H9 (cell line): ENCODE data around the gene FAM170B. TPM values are rescaled to one million over a fixed set of nuclear protein-coding genes. Genes with fewer than 3 reads are reported as not detected.

Source experiments
- DNase-seq: peaks from one replicate; pipeline ENCODE4 v3.0.0-alpha.2; 2017
- H2AFZ ChIP-seq: one replicate; pipeline ENCODE4 v1.6.1; 2013; ENCODE audit warnings: mild to moderate bottlenecking, low read length, control low read depth, moderate library complexity
- H2AK5ac ChIP-seq: 2 replicates; pipeline ENCODE4 v1.6.1; 2013; ENCODE audit warnings: low read length, control low read depth, mixed read lengths; ENCODE audit not compliant: insufficient read length
- H2BK120ac ChIP-seq: one replicate; pipeline ENCODE4 v1.6.1; 2013; ENCODE audit warnings: low read depth, mild to moderate bottlenecking, low read length, control low read depth, inconsistent platforms; ENCODE audit not compliant: poor library complexity, severe bottlenecking
- H2BK12ac ChIP-seq: 2 replicates; pipeline ENCODE4 v1.6.1; 2013; ENCODE audit warnings: low read length, control low read depth, mixed read lengths, low read depth; ENCODE audit not compliant: insufficient read length
- H2BK15ac ChIP-seq: 2 replicates; pipeline ENCODE4 v1.6.1; 2013; ENCODE audit warnings: low read depth, low read length, control low read depth
- H2BK20ac ChIP-seq: one replicate; pipeline ENCODE4 v1.6.1; 2013; ENCODE audit warnings: low read depth, mild to moderate bottlenecking, low read length, control low read depth, inconsistent platforms; ENCODE audit not compliant: poor library complexity, severe bottlenecking
- H2BK5ac ChIP-seq: 2 replicates; pipeline ENCODE4 v1.6.1; 2013; ENCODE audit warnings: low read length, control low read depth, mixed read lengths; ENCODE audit not compliant: insufficient read length
- H3K14ac ChIP-seq: 2 replicates; pipeline ENCODE4 v1.6.1; 2013; ENCODE audit warnings: low read length, control low read depth; ENCODE audit not compliant: insufficient read depth
- H3K18ac ChIP-seq: 2 replicates; pipeline ENCODE4 v1.6.1; 2013; ENCODE audit warnings: low read depth, mild to moderate bottlenecking, mixed read lengths, low read length, control low read depth; ENCODE audit not compliant: insufficient read length
- H3K23ac ChIP-seq: 2 replicates; pipeline ENCODE4 v1.6.1; 2013; ENCODE audit warnings: low read length, control low read depth, mixed read lengths, low read depth; ENCODE audit not compliant: insufficient read length
- H3K23me2 ChIP-seq: 2 replicates; pipeline ENCODE4 v1.6.1; 2013; ENCODE audit warnings: low read depth, mild to moderate bottlenecking, mixed read lengths, low read length, control low read depth; ENCODE audit not compliant: insufficient read length, poor library complexity, severe bottlenecking
- H3K27ac ChIP-seq: 2 replicates; pipeline ENCODE4 v1.5.1; 2013; ENCODE audit warnings: low read length, control low read depth, mixed read lengths, low read depth; ENCODE audit not compliant: insufficient read length
- H3K27me3 ChIP-seq: 2 replicates; pipeline ENCODE4 v1.6.1; 2013; ENCODE audit warnings: low read length, control low read depth, inconsistent platforms; ENCODE audit not compliant: insufficient read depth
- H3K4ac ChIP-seq: 2 replicates; pipeline ENCODE4 v1.6.1; 2013; ENCODE audit warnings: low read depth, mild to moderate bottlenecking, control low read depth, inconsistent platforms, low read length, moderate library complexity
- H3K4me1 ChIP-seq: 2 replicates; pipeline ENCODE4 v1.6.1; 2013; ENCODE audit warnings: low read length, control low read depth, inconsistent platforms; ENCODE audit not compliant: insufficient read depth
- H3K4me2 ChIP-seq: 2 replicates; pipeline ENCODE4 v1.6.1; 2013; ENCODE audit warnings: low read length, control low read depth, mixed read lengths; ENCODE audit not compliant: insufficient read length, insufficient read depth
- H3K56ac ChIP-seq: 2 replicates; pipeline ENCODE4 v1.6.1; 2013; ENCODE audit warnings: low read depth, mild to moderate bottlenecking, mixed read lengths, low read length, control low read depth; ENCODE audit not compliant: insufficient read length
- H3K79me1 ChIP-seq: 2 replicates; pipeline ENCODE4 v1.6.1; 2013; ENCODE audit warnings: low read depth, mild to moderate bottlenecking, moderate library complexity, low read length, control low read depth, inconsistent platforms; ENCODE audit not compliant: insufficient read depth, poor library complexity, severe bottlenecking
- H3K79me2 ChIP-seq: 2 replicates; pipeline ENCODE4 v1.6.1; 2013; ENCODE audit warnings: low read length, control low read depth, inconsistent platforms; ENCODE audit not compliant: insufficient read depth
- H3K9ac ChIP-seq: 2 replicates; pipeline ENCODE4 v1.6.1; 2013; ENCODE audit warnings: low read length, control low read depth, mixed read lengths; ENCODE audit not compliant: insufficient read length; ENCODE audit errors: extremely low read depth
- H3K9me3 ChIP-seq: one replicate; pipeline ENCODE4 v1.6.1; 2013; ENCODE audit warnings: low read depth, low read length, inconsistent platforms; ENCODE audit not compliant: control insufficient read depth
- H3T11ph ChIP-seq: one replicate; pipeline ENCODE4 v1.6.1; 2013; ENCODE audit warnings: mild to moderate bottlenecking, low read length, control low read depth, inconsistent platforms
- H4K20me1 ChIP-seq: one replicate; pipeline ENCODE4 v1.6.1; 2013; ENCODE audit not compliant: control insufficient read depth, insufficient read length, insufficient read depth
- H4K5ac ChIP-seq: 2 replicates; pipeline ENCODE4 v1.6.1; 2013; ENCODE audit warnings: low read depth, mild to moderate bottlenecking, mixed read lengths, low read length, control low read depth; ENCODE audit not compliant: insufficient read length
- H4K8ac ChIP-seq: replicated peaks from 2 replicates; pipeline ENCODE4 v1.6.1; 2013; ENCODE audit warnings: low read length, control low read depth, mixed read lengths, low read depth; ENCODE audit not compliant: insufficient read length
- H4K91ac ChIP-seq: 2 replicates; pipeline ENCODE4 v1.6.1; 2013; ENCODE audit warnings: low read depth, mild to moderate bottlenecking, moderate library complexity, mixed read lengths, low read length, control low read depth; ENCODE audit not compliant: insufficient read length
- H3K27ac Mint-ChIP-seq, 3 experiments: 2 replicates in 2 of 3; 3 replicates in 1 of 3; pipeline ENCODE4 v1.8.0; 2020 to 2021; ENCODE audit warnings: mixed read lengths in 3 of 3, mild to moderate bottlenecking in 1 of 3, moderate library complexity in 1 of 3
- H3K27me3 Mint-ChIP-seq: 2 replicates; pipeline ENCODE4 v1.8.0; 2021; ENCODE audit warnings: low read depth, mild to moderate bottlenecking, moderate library complexity, mixed read lengths
- H3K36me3 Mint-ChIP-seq, 3 experiments: 2 replicates in 2 of 3; 3 replicates in 1 of 3; pipeline ENCODE4 v1.8.0; 2020 to 2021; ENCODE audit warnings: low read depth in 3 of 3, mixed read lengths in 3 of 3; ENCODE audit not compliant: insufficient read depth in 1 of 3
- H3K4me1 Mint-ChIP-seq, 2 experiments: 2 replicates each; pipeline ENCODE4 v1.8.0; 2020; ENCODE audit warnings: mixed read lengths in 2 of 2
- H3K4me3 Mint-ChIP-seq, 2 experiments: 2 replicates in 1 of 2; 3 replicates in 1 of 2; pipeline ENCODE4 v1.8.0; 2020 to 2021; ENCODE audit warnings: mild to moderate bottlenecking in 2 of 2, mixed read lengths in 2 of 2, moderate library complexity in 1 of 2
- H3K9me3 Mint-ChIP-seq, 2 experiments: 2 replicates in 1 of 2; 3 replicates in 1 of 2; pipeline ENCODE4 v1.8.0; 2020; ENCODE audit warnings: mild to moderate bottlenecking in 2 of 2, mixed read lengths in 2 of 2, moderate library complexity in 1 of 2
- CTCF ChIP-seq: fragments of 200-600 bp; sonication (generic); conservative IDR thresholded peaks from 3 replicates; pipeline ENCODE4 v1.8.0; 2021; ENCODE audit warnings: antibody characterized with exemption, mild to moderate bottlenecking
- WGBS: extraction: QIAGEN DNeasy Blood & Tissue Kit; methylation state at CpG from one replicate; pipeline ENCODE4 v1.1.7; 2013; ENCODE audit warnings: missing lambda C conversion rate, low lambda C conversion rate, mixed read lengths; ENCODE audit not compliant: insufficient read length; ENCODE audit errors: extremely low coverage; 5-methylcytosine and 5-hydroxymethylcytosine counted together
- total RNA-seq: library from RNA; stranded (reverse); gene quantifications from 2 replicates; pipeline ENCODE4 v1.2.1, GENCODE V29; 2021

Gene FAM170B
- total RNA-seq, 1 experiment from 2014 or later: not detected

GRCh38 chr10:49167425-49168170 lies 33.8 kb upstream of the FAM170B start:
- H3K4me1 Mint-ChIP-seq: peaks cover 9 to 18% of the 10 kb centered on the region in 2 experiments
- Histone ChIP-seq H3K23me2 (no peaks in the 10 kb centered on the region), H2BK5ac (no peak overlapping the region), H3K9ac (no peak overlapping the region), H4K20me1 (no peaks in the 10 kb centered on the region), H3K4me2 (no peak overlapping the region), H3K23ac (no peak overlapping the region), H3K14ac (no peak overlapping the region), H3K4ac (no peak overlapping the region), H3K9me3 (no peaks in the 10 kb centered on the region), H3K27me3 (no peaks in the 10 kb centered on the region), H4K91ac (no peak overlapping the region), H2AFZ (no peak overlapping the region), H2BK20ac (no peak overlapping the region), H3K4me1 (no peaks in the 10 kb centered on the region), H3K27ac (no peak overlapping the region), H3K79me1 (no peaks in the 10 kb centered on the region), H2AK5ac (no peak overlapping the region), H2BK15ac (no peak overlapping the region), H3K56ac (no peak overlapping the region), H4K5ac (no peak overlapping the region), H3K18ac (no peak overlapping the region), H3T11ph (no peak overlapping the region), H2BK12ac (no peak overlapping the region), H2BK120ac (no peak overlapping the region), H3K79me2 (no peaks in the 10 kb centered on the region), H4K8ac (no peak overlapping the region)
- H3K36me3 Mint-ChIP-seq: 0 out of 7 replicates have a peak, but pooled peaks cover 0 to 1% (median 0%) of the 10 kb centered on the region in 3 experiments
- H3K4me3 Mint-ChIP-seq: no peak overlapping the region
- no peak for DNase-seq
- H3K27ac Mint-ChIP-seq: no peak overlapping the region
- no peak for TF ChIP-seq CTCF
- H3K27me3 Mint-ChIP-seq: peaks cover 4% of the 10 kb centered on the region; the same call in 1 of the 2 replicates
- no CpG with 5 or more reads among the region's 12 CpGs for WGBS
- H3K9me3 Mint-ChIP-seq: no peaks in the 10 kb centered on the region
